Dedifferentiated amniotic fluid mesenchymal stem cell (primary cell): Measurements from ENCODE around the gene NLE1.

Experiments used
- DNase-seq: peaks from one replicate; pipeline ENCODE4 v3.0.0-alpha.2; 2016; ENCODE audit errors: extremely low spot score

Gene NLE1

DNA sequence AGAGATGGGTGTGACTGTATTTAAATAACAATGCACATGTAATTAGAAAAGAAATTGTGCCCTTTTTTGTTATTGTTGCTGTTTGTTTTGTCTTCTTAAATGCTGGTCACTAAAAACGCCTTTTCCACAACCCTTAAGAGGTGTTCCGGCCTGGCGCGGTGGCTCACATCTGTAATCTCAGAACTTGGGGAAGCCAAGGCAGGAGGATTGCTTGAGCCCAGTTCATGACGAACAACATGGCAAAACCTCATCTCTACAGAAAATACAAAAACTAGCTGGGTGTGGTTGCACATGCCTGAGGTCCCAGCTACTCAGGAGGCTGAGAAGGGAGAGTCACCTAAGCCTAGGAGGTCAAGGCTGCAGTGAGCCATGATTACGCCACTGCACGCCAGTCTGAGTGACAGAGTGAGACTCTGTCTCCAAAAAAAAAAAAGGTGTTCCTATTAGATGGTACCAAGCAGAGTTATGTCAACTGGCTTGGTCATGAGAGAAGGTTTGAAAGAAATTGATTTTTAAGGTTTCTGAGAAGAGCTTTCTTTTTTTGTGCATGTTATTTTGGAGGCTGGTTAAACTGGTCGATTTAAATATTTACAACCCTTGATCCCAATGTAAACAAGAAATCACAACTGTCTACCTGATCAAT is 55.1 kb downstream of the NLE1 start:
- no peak for DNase-seq

- DNase-seq, result no peak
These were observed 55.9 kb downstream of the NLE1 start for GRCh38 chr17:35086164-35086563.

DNA sequence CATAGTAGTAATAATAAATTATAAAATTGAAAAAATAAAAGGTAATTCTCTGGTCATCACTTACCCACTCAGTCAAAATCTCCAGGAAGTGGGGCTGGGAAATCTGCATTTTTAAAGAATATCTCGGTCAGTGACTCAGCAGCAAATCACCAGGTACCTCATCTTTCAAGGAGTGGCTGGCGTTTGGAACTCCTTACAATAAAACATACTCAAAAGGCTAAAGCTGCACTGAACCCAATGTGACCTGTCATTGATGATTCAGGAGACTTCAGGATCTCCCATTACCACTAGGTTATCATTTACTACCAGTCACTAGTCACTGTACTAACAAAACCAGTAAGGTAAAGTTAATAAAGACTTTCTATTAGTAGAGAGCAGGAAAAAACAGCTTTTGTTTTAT is 57.1 kb downstream of the NLE1 start:
- no peak for DNase-seq

DNA sequence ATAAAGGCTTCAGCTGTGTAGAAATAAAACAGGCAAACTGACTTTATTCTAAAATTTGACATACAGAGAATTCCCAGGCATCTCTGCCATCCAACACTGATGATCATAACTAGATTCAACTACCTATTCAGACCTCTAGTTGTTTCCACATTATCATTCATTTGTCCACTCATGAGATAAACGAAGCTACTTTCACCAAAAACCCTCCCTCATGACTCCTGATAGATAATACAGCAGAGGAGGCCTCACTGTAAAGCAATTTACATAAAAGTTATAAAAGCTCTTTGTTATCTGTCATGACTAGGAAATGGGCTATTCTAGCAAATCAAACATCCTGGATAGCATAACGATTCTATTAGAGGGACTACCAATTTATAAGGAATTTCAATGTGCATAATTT is 59.0 kb downstream of the NLE1 start:
- DNase-seq, result no peak

DNA sequence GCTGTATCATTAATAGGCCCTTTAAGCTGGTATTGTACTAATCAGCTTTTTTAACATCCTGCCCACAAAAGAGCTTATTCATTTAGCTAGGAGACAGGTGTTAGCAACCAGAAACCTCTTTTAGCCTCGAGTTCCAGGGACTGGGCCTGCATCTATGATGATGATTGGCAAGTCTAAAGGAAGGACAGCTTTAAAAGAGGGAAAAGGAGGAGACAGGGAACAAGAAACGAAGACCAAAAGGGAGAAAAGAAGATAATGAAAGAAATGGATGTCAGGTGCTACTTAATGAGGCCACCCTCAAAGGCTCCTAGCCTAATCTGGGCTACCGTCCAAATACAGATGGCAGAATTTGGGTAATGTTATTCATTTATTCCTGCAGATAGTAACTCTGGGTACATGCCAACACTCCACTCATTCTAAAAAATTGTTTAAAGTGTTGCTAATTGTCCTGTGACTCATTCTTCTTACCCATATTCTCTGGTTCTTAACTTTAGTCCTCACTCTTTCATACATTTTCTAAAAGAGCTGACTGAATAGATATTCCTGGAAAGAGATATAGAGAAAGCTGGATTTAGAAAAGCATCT is 59.9 kb downstream of the NLE1 start:
- DNase-seq, result peak; percentile 75

- DNase-seq, result no peak
These were observed 60.5 kb downstream of the NLE1 start for GRCh38 chr17:35081638-35082037.

- no peak for DNase-seq
These were observed 61.6 kb downstream of the NLE1 start for GRCh38 chr17:35080536-35080935.

DNA sequence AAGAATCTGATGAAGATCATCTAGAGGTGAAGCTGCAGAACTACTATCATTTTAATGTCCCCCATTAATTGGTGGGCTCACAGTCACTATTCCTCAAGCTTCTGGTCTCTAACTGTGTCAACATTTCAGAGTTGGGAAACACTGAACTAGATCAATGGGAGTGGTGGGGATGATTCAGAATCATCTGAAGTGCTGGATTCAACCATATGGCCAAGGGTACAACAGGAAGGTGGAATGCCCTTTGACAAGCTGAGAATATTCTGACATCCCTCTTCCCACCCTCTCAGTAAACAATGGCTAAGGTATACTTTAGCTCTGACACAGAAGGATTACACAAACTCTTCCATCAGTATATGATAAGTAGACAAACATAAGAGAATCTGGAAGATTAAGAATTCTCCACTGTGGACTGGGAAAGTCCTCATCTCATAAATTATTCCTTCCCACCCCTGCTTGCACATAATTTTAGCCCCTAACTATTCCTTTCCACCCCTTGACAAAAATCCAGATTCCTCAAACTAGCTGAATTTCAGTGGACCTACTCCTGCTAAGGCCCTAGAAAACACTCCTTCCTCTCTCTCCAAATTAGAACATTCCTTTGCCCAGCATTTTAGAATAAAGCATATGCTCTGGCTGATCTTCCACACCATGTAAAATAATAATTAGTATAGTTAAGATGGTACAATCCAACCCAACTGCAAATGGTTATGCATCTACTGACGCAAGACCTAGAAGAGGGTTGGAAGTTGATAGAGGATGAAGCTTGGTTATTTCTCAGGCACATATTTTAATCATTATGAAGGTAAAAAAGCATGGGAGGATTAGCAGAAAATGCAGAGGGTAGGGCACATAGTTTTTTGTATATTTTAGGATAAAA is 62.3 kb downstream of the NLE1 start:
- DNase-seq, result no peak
